UCSD-AML1 (cell line): Measurements from ENCODE around the gene FADS3.

Experiments used
- DNase-seq: peaks from one replicate; lab custom pipeline; 2025; ENCODE audit not compliant: unreplicated experiment; lab: John Stamatoyannopoulos, UW

Gene FADS3

GRCh38 chr11:61839742-61840141 lies 51.6 kb downstream of the FADS3 start:
- no peak for DNase-seq

- DNase-seq, result no peak
These were observed 52.4 kb downstream of the FADS3 start for GRCh38 chr11:61838921-61839320.

GRCh38 chr11:61838501-61838900 lies 52.8 kb downstream of the FADS3 start:
- no peak for DNase-seq

GRCh38 chr11:61837411-61838005 lies 53.8 kb downstream of the FADS3 start:
- DNase-seq, result no peak

- no peak for DNase-seq
These were observed 55.2 kb downstream of the FADS3 start for GRCh38 chr11:61836193-61836592.

DNA sequence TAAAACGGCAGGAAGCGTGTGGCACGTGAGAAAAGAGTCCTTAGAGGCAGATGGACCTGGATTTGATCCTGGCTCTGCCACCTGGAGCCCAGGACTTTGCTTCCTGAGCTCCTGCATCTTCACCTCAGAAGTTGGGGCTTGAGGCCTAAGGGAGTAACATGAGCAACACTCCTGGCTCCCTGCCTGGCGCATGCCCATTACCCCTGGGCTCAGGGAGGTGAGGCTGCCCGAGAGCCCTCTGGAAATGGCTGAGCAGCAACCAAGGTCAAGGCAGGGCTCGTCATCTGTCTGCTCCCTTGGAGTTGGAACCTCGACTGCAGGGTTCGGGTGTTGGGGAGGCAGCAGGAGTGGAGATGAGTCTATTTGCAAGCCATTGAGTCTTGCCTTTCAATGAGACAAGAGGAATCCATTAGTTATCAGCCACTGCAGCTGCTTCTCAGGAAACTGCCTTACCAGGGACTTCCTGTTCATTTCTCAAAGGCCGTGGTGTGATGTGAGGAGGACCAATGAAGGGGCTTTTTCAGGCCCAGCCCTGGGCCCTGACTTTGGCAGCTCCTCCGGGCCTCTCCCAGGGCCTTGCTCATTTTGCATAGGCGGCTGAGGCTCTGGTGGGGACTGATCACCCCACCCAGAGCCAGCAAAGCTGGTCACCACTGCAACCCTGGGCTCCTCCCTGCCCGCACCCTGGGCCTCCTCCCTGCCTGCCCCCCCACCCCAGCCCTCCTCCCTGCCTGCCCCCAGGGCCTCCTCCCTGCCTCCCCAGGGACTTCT lies 56.9 kb downstream of the FADS3 start:
- DNase-seq, result peak; percentile 90

- DNase-seq, result no peak
These were observed 57.4 kb downstream of the FADS3 start for GRCh38 chr11:61833926-61834277.

GRCh38 chr11:61833471-61833870 lies 57.9 kb downstream of the FADS3 start:
- no peak for DNase-seq

DNA sequence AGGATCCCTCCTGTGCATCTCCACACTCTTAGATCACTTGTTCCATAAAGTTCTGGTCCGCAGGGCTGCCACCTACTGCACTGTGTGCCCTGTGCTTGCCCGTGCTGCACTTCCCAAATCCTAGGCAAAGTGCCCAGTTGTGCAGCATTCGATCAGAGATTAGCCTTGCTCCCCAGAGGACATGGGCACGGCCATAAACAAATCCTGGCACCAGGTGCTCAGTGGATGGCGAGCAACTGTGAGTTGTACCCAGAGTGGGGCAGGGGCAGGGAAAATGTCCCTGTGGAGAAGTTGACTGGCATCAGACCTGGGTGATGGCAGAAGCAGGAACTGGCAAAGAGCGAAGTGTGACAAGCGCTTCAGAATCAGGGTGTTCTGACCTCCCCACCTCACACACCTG lies 58.6 kb downstream of the FADS3 start:
- DNase-seq, result no peak

GRCh38 chr11:61832207-61832606 lies 59.1 kb downstream of the FADS3 start:
- no peak for DNase-seq

DNA sequence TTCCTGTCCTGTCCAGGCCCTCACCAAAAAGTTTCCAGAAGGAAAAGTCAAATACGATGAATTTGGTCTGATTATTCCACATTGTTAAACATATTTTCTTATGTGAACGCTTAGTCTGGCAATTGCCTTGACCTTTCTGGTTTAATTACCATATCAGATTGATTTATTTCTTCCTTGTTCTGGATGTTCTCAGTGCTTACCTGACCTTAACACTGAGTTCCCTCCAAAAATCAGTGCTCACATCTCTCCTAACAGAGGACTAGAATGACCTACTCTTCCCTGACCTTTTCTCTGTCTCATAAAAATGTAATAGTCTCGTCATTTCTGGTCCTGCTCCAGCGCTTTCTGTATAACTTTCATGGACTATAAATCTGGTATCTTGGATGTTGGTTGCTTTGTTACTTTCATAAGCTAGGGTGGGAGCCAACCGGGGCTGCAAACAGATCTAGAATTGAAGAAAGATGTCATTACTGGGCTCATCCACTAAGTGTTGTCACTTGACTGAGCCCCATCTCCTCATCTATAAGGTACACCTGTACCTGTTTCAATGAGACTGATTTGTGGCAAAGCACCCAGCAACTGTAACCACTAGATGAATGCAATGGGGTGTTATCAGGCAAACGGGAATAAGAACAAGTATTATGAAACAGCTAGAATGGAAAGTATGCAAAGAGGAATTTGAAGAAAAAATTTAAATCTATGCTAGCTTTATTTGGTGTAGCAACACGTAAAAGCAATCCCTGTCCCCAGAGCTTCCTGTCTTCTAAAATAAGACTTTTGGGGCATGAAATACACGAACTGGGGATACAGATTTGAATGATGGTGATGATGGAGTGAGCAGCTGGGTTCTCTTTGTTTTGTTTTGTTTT lies 60.9 kb downstream of the FADS3 start:
- no peak for DNase-seq

GRCh38 chr11:61829806-61830205 lies 61.5 kb downstream of the FADS3 start:
- DNase-seq, result no peak

- peak; percentile 64 for DNase-seq
These were observed 62.5 kb downstream of the FADS3 start for GRCh38 chr11:61828629-61829407.

GRCh38 chr11:61828379-61828628 lies 63.0 kb downstream of the FADS3 start:
- no peak for DNase-seq

GRCh38 chr11:61827571-61828378 lies 63.6 kb downstream of the FADS3 start, which contains the start of gene FADS2:
TSS of gene FADS2 (plus strand) at chr11:61828300. CDS start at chr11:61828391, 91 bp downstream.
- peak; percentile 98 for DNase-seq

GRCh38 chr11:61826930-61827570 lies 64.3 kb downstream of the FADS3 start:
- DNase-seq, result peak; percentile 80
